HG02798 (cell line): ENCODE measurements around the gene SPEM3.
"Not testable (repeated sequence)": the region's sequence is repeated elsewhere in the genome, so short reads cannot be mapped to it uniquely, and the experiment has no call there.

Source experiments
- ATAC-seq: cut with Tn5 transposase; IDR thresholded peaks from one replicate; pipeline ENCODE4 v1.9.1; 2021; ENCODE audit warnings: mild to moderate bottlenecking; ENCODE audit not compliant: unreplicated experiment, poor library complexity

Gene SPEM3

DNA sequence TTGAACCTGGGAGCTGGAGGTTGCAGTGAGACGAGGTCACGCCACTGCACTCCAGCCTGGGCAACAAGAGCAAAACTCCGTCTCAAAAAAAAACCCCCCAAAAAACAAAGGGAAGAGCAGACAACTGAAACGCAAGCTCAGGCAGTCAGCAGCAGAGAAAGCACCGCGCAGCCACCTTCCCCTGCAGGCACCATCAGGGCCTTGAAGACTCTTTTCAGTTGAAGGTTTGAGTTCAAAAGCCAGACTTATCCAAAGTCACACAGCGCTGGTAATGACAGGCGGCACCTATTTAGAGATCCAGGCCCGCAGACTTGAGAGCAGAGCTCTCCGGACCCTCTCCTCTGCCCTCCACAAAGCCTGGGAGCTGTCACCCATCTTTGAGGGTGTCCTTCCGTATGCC lies 39.6 kb downstream of the SPEM3 start:
- ATAC-seq: no peak

DNA sequence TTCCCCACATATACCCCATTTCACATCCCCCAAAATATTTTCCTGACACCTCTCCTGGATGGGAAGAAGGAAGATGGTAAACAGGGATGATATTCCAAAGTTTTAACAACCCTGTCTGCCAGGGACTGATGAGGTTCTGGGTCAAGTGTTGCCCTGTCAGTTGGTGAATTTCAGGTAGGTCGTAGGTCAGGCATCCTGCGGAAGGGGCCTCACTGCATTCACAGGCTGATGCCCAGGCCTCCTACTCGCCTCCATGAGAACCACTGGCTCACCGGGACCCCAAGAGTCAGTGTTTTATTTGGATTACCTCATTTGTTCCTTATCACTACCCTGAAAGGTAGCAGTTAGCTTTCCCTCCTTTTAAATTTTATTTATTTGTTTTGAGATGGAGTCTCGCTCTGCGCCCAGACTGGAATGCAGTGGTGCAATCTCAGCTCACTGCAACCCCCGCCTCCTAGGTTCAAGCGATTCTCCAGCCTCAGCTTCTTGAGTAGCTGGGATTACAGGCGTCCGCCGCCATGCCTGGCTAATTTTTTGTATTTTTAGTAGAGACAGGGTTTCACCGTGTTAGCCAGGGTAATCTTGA lies 40.2 kb downstream of the SPEM3 start:
- no peak for ATAC-seq

DNA sequence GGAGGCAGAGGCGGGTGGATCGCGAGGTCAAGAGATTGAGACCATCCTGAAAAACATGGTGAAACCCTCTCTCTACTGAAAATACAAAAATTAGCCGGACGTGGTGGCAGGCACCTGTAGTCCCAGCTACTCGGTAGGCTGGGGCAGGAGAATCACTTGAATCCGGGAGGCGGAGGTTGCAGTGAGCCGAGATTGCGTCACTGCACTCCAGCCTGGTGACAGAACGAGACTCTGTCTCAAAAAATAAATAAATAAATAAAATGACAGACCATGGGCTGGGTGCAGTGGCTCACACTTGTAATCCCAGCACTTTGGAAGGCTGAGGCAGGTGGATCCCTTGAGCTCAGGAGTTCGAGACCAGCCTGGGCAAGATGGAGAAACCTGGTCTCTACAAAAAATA lies 41.2 kb downstream of the SPEM3 start:
- ATAC-seq: not testable (repeated sequence)

DNA sequence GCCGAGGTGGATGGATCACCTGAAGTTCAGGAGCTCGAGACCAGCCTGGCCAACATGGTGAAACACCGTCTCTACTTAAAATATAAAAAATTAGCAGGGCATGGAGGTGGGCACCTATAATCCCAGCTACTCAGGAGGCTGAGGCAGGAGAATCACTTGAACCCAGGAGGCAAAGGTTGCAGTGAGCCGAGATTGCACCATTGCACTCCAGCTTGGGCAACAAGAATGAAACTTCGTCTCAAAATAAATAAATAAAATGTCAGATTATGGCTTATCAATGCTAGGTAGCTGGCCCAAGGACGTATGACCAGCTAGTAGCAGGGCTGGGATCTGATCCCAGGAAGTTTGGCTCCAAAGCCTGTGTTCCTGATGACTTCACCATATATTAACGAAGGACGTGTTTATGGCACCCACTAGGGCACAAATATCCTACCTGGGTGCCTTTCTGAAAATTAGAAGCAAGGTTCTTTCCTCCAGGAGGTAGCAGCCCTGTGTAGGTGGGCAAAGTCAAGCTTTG lies 41.9 kb downstream of the SPEM3 start:
- ATAC-seq: not testable (repeated sequence)

DNA sequence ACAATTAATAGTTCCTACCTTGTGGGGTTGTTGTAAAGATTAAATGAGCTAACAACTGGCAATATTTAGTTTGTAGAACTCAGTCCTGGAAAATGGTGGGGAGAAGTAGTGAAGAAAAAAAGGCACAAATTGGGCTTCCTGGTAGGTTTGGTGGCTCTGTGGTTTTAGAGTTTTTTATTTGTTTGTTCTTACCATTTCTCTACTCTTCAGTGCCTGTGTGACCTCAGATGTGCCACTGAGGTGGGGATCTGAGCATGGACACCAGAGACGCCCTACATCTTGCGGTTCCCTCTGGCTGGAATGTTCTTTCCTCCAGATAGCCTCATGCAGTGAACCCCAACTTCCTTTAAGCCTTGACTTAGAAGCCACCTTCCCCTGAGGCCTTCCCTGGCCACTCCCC lies 43.1 kb downstream of the SPEM3 start:
- no peak for ATAC-seq

DNA sequence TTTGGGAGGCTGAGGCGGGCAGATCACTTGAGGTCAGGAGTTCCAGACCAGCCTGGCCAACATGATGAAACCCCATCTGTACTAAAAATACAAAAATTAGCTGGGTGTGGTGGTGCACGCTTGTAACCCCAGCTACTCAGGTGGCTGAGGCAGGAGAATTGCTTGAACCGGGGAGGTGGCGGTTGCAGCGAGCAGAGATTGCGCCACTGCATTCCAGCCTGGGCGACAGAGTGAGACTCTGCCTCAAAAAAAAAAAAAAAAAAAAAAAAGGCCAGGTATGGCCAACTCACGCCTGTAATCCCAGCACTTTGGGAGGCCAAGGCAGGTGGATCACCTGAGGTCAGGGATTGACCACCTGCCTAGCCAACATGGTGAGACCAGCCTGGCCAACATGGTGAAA lies 46.1 kb downstream of the SPEM3 start:
- ATAC-seq: not testable (repeated sequence)

DNA sequence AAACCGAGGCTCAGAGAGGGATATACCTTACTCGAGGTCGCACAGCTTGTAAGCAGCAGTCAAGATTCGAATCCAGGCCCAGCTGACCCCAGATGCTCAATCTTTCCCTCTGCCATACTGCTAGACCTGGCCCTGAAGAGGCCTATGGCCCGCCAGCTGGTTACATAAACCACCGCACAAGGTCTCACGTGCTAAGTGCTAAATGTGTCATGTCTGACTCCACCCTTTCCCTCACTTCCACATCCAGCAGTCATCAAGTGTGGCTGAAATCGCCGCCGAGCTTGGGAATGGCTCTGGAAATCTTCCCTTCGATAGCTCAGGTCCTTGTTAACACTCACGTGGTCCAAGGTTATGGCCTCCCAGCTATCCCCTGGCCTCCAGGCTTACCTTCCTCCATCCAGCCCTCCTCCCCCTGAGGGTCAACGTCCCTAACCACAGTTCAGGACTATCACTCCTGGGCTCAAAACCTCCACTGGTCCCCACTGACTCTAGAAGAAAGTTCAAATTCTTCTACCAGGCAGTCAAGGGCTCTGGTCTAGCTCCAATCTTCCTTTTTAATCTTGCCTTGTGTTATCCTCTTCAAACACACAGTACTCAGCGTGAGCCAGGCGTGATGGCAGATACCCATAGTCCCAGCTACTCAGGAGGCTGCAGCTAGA lies 47.2 kb downstream of the SPEM3 start:
- ATAC-seq: no peak

DNA sequence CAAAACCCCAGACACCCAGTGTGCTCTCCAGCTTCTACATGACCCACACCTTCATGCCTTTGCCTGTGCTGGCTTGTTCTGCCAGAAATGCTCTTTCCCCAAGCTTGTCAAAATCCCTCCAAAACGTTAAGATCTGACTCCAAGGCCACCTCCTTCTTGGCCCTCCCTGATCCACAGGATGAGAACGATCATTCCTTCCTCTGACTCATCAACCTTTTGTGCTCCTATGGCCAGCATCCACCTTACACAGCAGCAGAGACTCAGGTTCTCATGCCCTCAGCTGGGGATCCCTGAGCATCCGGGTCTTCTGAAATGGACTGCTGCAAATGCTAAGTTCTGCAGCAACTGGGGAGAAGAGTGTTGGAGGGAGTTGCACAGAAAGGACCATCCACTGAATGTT lies 47.8 kb downstream of the SPEM3 start:
- no peak for ATAC-seq

DNA sequence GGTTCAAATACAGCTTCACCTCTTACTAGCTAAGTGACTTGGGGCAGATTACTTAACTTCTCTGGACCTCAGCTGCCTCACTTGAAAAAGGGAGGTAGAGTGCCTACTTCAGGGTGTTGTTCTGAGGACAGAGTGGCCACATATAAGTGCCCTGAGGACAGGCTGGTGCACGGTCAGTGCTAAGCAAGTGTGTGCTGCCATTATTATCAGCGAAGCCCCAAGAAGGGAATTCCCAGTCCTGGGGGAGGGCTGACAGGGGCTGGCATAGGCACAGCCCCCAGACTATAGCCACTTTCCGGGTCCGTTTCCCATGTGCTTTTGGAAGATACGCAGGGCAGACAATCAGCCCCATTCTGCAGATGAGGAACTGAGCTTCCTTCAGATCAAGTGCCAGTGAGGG lies 48.3 kb downstream of the SPEM3 start:
- ATAC-seq: no peak

DNA sequence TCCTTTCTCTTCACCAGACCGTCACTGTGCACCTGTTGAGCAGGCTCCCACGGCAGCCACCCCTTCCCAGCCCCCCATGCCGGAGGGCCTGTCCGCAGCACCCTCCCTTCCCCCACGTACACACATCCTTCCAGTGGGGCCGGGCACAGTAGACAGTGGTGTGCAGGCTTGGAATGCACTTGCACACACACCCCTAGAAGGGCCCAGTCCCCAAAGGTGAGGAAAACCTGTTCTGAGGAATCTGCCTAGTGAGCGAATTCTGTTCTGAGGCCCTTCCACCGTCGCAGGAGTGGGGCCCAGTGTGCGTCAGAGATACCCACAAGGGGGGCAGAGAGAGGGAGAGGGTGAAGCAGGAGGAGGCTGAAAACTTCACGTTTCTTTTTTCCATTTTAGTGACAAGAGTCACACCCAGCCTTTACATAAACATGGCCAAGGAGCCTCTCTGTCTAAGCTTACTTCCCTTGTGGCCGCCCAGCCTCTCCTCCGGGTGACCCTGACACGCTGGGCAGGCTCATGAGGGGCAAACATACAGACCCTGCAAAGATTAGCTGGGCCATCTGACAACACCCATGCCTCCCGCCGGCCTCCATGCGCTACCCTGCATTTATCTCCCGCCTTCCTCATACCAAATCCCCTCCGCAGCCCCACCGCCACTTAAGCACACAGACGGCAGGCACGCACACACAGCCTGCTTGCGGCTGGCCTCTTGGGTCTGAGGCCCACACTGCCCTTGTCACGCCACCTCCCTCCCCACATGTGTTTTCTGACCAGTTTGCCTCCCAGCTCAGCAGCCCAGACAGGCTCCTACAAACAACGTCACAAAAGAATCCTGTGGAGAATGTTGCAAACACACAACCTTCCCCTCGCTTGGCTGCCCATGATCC lies 49.0 kb downstream of the SPEM3 start:
- ATAC-seq: no peak

DNA sequence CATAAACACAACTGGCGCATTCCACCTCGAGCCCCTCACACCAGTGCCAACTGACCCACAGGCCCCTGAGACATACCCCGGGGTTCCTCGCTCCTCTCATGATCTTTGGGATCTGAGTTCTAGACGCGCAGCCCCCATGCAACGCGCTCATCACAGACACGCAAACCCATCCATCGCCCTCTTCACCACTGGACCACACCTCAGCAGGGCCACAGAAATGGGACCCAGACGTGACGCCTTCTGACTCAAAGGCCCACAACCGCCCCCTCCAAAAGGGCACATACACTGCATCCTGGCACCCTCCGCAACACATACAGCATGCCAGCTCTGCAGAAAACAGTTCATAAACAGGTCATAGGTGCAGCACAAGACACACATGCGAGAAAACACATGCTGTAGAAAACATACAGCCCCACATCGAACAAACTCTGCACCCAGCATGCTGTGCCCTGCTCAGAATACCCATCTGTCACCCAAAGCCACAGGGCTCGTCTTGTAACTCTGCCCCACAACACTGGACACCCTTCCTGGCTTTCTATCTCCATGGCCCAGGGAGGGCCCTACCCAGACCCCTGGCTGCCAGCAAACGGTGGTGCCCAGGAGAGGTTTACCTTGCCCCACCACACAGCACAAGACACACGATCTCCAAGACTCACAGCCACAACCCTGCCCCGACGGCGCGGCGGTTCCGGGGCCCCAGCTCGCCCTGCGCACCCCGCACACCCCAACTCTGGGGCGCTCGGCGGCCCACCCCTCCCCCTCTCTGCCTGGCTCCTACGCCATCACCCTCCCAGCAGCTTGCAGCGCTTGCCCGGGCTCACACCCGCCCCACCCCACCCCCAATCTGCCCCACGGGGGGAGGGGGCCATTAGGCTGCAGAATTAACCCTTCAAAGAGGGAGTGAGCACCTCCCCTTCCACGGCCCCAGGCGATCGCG lies 49.9 kb downstream of the SPEM3 start:
- ATAC-seq: no peak

DNA sequence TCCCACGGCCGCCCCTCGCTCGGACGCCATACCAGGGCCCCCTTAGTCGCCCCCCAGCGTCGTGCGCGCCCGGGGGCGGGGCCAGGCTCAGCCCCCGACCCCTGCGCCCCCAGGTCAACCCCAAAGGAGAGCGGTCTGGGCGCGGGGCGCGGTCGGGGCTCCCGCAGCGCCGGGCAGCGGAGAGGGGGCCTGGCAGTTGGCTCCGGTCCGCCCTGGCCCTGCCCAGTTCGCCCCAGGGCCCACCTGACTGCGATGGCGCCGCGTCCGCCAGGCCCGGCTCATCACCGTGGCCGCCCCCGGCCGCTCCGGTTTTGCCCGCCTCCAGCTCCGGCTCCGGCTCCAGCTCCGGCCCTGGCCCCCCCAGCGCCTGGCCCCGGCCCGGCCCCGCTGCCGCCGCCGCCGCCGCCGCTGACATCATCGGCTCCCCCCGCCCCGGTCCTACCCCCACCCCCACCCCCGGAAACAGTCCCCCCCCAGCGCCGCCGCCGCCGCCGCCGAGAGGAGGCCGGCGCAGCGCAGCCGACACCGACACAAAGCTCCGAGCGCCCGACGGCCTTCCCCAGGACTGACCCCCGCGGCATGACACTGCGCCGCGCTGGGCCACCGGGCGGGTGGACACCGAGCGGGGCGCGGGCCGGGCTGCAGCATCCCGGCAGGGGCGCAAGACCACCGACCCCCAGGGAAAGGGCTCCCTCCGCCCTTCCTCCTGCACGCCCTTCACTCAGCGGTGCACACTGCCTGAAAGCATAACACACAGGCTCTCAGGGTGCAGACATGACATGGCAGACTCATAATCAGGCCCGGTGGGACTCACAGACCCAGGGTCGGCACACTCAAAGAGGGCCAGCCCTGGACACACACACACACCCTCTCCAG lies 50.8 kb downstream of the SPEM3 start, which contains the start of gene ZBTB4:
ZBTB4 (minus strand) TSS at position 419 of the 876 bp plus-strand sequence. CDS start 12,830 bp downstream, outside the sequence.
- ATAC-seq: no peak

DNA sequence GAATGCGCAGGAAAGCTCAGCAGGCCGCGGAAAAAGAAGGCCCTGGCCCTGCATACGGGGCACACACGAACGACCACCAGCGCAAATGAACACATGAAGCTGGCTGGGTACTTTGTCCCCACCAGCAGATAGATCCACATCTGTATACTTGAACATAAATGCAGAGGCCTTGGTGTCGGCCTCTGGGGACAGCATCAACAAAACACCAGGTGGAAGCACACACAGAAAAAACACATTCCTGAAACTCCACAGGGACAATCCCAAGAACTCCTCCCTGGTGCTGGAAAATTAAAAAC lies 51.4 kb downstream of the SPEM3 start:
- no peak for ATAC-seq

DNA sequence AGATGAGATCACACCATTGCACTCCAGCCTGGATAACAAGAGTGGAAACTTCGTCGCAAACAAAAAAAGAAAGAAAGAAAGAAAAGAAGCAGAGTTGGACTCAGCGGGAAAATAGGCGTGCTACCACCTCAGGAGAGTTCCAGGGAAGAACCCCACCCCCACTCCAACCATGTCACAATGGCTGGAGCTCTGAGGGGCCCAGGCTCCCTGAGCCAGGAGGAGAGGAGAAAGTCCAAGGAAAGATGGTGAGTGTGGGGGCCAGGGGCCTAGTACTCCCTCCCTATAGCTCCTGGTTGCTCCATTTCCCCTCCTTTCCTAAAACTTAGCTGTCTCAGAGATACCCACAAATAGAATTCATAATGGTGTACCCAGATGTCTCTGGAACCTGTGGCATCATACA lies 52.6 kb downstream of the SPEM3 start, which contains the start of gene SLC35G6:
SLC35G6 (plus strand) TSS at position 172 of the 400 bp plus-strand sequence; CDS start at position 243, 71 bp downstream.
- not testable (repeated sequence) for ATAC-seq

DNA sequence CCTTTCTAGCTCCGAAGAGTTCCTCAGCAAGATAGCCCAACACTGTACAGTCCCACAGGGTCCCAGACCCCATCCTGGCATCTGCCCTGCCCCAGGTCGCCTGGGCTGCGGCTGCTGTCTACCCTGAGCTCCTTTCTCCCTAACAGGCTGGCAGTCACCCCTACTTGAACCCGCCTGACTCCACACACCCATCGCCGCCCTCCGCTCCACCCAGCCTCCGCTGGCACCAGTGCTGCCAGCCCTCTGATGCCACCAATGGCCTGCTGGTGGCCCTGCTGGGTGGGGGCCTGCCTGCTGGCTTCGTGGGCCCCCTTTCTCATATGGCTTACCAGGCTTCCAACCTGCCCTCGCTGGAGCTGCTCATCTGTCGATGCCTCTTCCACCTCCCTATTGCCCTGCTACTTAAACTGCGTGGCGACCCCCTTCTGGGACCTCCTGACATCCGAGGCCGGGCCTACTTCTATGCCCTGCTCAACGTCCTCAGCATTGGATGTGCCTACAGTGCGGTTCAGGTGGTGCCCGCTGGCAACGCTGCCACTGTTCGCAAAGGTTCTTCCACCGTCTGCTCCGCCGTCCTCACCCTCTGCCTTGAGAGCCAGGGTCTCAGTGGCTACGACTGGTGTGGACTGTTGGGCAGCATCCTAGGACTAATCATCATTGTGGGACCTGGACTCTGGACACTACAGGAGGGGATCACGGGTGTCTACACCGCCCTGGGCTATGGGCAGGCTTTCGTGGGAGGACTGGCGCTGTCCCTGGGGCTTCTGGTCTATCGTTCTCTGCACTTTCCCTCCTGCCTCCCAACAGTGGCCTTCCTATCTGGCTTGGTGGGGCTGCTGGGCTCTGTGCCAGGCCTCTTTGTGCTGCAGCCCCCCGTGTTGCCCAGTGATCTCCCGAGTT lies 53.4 kb downstream of the SPEM3 start:
- ATAC-seq: not testable (repeated sequence)
